Activated CD4-positive, CD25-positive, alpha-beta regulatory T cell (primary cell): Measurements from ENCODE around the gene TLE3.

Source experiments
- DNase-seq, 4 experiments: peaks; one replicate each; lab custom pipeline; 2025; lab: John Stamatoyannopoulos, UW

Gene TLE3

DNA sequence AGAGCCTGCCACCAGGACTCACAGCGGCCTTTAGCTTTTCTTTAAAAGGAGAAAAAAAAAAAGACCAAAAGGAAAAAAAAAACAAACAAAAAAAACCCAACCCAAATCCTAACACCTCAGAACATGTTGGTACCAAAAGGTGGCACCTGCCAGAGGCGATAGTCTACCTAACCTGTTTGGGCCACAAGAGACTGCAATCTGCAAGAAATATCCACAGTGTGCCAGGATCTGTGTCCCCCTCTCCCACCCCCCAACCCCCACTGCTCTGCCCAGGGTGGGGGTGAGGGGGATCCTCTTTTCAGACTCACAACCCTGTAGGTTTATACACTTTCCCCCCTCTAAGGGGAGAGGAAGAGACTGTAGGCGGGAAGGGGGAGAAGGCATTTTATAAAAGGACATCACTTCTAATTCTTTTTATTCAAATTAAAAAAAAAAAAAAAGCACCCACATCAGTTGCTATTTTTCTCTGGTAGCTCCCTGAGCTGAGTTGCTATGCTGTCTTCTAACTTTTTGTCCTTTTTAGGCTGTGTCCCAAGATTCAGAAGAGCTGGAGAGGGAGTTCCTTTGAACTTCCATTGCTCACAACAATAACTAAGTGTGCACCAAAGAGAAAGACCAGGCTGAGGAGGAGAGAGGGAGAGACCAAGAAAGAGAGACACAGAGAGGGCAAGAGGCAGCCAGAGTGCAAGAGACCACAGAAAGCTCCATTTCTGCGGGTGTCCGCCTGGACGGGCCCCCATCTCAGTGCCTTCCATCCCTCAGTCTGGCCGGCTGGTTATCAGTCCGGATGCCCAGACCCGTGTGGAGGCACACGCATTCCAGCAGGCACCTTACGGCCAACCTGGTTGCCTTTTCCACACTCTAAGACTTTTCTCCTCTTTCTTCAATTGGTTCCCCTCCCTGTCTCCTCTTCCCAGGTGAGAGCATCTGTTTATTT lies 48.9 kb downstream of the TLE3 start:
- DNase-seq, result no peak

GRCh38 chr15:70048198-70048565 lies 49.5 kb downstream of the TLE3 start:
- no peak for DNase-seq

DNA sequence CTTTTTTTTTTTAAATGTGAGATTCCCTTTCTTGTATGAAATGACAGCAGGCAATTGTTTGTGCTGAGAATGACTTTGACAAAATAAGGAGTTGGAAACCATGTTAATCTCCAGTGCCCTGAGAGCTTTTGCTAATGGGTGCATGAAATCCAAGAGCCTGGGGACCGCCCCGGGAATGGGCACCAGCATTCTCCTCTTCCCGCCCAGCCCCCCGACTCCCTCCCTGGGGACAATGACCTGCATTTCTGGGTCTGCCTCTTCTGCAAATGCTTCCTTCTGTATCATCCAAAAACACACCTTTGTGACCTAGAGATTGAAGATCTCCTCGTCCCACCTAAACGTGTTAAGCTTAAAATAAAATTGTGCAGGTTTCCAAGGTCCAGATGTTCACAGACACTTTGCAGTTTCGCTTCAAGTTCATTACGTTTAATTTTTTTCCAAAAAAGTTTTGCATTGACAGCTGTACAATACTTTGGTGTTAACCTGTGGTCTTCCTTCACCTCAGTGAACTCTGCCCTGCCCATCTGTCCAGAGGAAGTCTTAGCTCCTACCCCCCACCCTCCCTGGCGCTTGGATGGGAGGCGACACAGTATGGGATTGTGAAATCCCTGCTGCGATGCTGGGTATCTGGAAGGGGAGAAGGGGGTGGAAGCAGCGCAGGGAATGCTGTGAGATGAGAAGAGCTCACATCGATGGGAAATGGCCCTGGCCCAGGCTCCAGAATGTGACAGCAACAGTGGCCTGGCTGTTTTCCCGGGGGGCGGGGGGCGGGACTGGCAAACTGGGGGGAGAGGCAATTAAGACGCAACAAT lies 50.1 kb downstream of the TLE3 start:
- no peak for DNase-seq

GRCh38 chr15:70046679-70047369 lies 50.9 kb downstream of the TLE3 start:
- no peak for DNase-seq

GRCh38 chr15:70045045-70045444 lies 52.7 kb downstream of the TLE3 start:
- DNase-seq, result no peak

- DNase-seq, result no peak
Measured at GRCh38 chr15:70044168-70044567, 53.5 kb downstream of the TLE3 start.

DNA sequence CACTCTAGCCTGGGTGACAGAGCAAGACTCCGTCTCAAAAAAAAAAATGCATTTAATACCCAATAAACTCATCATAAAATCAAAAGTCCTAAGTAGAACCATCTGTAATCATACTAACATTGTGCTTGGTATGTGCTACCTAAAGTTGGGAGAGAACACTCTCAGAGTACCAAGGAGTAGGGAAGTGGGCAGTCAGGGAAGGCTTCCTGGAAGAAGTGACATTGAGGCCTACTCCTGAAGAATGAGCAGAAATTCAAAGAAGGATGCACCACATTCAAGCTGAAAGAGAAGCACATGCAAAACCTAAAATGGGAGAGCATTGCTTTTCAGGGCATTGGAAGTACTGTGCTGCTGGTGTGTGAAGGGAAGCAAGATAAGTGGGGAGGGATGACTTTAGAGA lies 54.1 kb downstream of the TLE3 start:
- no peak for DNase-seq

- DNase-seq, result no peak
Measured at GRCh38 chr15:70042553-70043214, 55.0 kb downstream of the TLE3 start.

GRCh38 chr15:70039917-70040316 lies 57.8 kb downstream of the TLE3 start:
- DNase-seq, result no peak

- no peak for DNase-seq
Measured at GRCh38 chr15:70038730-70039392, 58.9 kb downstream of the TLE3 start.

DNA sequence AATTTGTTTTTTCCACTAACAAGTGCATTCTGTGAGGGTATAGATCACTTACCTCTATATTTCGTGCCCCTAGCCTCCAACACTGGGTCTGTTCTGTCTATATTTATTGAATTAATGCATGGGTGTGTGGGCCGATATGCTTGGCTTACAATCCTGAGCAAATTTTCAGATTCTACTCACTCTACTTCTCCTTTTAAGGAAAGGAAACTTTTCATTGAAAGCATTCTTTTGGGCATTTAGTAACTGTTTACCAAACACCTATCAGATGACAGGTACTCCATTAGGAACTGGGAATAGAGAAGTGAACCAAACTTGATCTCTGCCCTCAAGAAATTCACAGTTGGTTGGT lies 60.5 kb downstream of the TLE3 start:
- DNase-seq, result no peak

- no peak for DNase-seq
Measured at GRCh38 chr15:70036585-70037291, 61.0 kb downstream of the TLE3 start.

DNA sequence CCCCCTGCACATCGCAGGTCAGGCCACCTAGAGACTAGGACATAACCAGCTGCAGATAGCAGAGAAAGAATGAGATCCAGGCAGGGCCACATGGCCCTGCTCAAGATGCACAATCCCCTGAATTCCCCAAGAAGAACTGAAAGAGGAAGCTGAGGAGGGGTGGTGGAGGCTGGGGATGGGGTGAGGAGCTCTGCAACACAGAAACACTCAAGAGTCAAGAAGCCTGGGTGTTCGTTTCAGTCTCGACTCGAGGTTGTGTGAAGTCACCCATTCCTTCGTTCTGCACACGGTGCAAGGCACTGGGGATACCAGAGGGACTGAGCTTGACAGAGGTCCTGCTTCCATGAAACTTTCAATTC lies 62.0 kb downstream of the TLE3 start:
- DNase-seq, result no peak

DNA sequence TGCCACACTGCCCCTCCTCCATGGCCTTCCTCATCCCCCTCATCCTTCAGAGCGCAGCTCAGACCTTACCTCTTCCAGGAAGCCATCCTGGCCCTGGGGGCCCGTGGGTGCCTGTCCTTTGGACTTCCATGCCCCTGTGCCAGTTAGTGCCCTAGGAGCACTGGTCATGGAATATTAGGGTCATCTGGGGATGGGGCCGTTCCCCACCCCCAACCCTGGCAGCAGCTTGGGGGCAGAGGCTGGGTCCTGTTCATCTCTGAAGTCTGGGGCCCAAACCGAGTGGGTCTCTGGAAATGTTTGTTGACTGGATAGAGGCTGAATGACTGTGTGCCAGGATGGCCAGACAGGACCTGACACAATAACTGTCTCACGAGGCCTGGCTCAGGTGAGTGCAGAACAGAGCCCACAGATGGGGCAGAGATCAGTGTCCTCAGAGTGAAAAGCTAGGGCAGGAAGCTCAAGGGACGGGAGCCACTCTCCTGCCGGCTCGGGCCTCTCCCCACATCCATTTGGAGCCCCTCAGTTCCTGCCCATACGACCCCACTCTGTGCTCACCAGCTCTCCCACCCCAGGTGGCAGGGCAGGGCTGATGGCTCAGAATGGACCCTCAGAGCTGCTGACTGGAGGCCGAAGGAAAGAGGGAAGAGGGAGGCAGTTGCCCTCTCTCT lies 62.5 kb downstream of the TLE3 start:
- no peak for DNase-seq

DNA sequence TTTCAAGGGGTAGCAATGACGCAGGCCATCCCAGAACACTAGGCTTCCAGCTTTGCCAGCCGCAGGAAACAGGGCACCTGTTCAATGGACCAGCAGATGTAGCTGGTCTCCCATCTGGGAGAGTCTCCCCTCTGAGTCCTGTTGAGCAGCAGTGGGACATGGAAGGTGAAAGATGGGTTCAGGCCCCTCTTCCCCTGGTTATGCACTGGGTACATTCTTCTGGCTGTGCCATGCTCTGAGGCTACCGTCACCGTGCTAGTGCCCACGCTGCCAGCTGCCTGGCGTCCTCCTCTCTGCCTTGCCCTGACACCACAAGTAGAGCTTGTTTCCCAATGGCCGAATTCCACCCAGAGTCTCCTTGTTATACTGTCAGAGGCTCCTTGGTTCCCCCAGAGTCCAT lies 63.1 kb downstream of the TLE3 start:
- DNase-seq, result no peak

- DNase-seq, result no peak
Measured at GRCh38 chr15:70034141-70034540, 63.6 kb downstream of the TLE3 start.

GRCh38 chr15:70033529-70034140 lies 64.1 kb downstream of the TLE3 start:
- DNase-seq, result no peak

GRCh38 chr15:70033109-70033508 lies 64.6 kb downstream of the TLE3 start:
- DNase-seq, result no peak

DNA sequence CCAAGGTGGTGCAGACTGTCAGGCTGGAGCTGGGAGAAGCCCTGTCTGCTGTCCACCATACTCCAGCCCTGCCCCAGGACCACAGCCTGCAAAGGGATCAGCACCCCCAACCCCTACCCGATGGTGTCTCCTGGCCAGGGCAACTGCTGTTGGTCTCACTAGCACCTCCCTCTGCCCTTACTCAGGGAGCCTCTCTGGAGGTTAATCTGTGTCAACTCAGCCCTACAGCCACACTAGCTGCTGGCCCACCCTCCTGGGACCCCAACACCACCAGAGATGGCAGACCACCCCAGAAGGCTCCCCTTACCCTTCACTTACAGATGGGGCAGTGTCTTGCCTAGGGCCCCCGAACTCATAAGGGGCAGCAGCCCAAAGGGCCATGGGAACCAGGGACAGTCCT lies 65.2 kb downstream of the TLE3 start:
- DNase-seq, result no peak

- DNase-seq, result no peak
Measured at GRCh38 chr15:70031713-70032112, 66.0 kb downstream of the TLE3 start.
